ENCODE measurements around the gene QRICH1. TPM values are rescaled to one million over a fixed set of nuclear protein-coding genes. Genes with fewer than 3 reads are reported as not detected.

The QRICH1 gene
- total RNA-seq, 4 donors from 2014 or later, result 35.8 to 65.6 (median 47.1) TPM

DNA sequence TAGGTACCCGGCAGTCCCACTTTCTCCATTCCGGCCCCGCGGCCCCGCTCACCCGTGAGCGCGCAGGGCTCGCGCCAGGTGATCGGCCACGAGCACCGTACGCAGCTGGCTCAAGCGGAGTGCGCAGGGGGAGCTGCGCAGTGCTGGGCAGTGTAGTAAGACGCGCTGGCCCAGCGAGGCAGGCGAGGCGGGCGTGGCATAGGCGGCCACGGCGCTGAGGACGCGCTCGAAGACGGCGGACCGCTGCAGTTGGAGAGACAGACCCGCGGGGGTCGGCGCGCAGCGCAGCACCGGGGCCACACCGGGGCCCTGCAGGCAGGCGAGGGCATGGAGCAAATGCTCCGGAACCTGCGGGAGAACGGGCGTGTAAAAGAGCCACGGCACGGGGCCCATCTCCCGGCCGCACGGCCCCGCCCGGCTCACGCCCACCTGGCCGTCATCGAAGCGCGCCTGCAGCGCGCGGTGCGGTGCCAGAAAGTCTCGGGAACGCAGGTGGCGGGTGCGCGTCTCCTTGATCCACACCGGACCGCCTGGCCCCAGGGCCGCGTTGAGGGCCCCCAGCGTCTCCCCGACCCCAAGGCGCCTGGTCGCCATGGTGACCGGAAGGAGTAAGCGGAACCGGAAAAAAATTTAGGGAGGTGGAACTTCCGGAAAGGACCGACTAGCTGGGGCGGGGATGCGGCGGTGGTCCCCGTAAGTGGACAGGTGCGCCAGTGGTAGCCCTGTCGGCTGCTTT is 75.7 kb downstream of the QRICH1 start, which contains the start of gene DALRD3:
Gene DALRD3 (minus strand): TSS at position 610 of the 736 bp plus-strand sequence. CDS start 16 bp downstream, at position 594.
- Histone ChIP-seq H3K4me3 (peak within 1 kb of the TSS; percentile 88 to 96 (median 90)), H3K27me3 (no peaks in the 10 kb centered on the region), H3K9me3 (no peaks in the 10 kb centered on the region), H3K27ac (peak within 1 kb of the TSS; percentile 78 to 100 (median 84)), H3K4me1 (peaks cover 36 to 48% of the 10 kb centered on the region in 2 donors), H3K36me3 (peaks cover 0 to 29% of the 10 kb centered on the region in 2 donors)
- in situ Hi-C loops (cut with MboI; ENCODE audit: low sequenced_read_pairs in 4 of 4) (no loop called here), intact Hi-C loops (cut with DNase I; ENCODE audit: low total_unique reads) (no loop called here)
- TF ChIP-seq POLR2A (IDR thresholded peaks at IDR 0.05) (peak; percentile 26 to 65), CTCF (IDR thresholded peaks at IDR 0.05 in 4 of 5, conservative IDR thresholded peaks at IDR 0.05 in 1 of 5) (no peak)
- ATAC-seq (no peak), DNase-seq (peak in 1 of 2 donors; percentile 40)

DNA sequence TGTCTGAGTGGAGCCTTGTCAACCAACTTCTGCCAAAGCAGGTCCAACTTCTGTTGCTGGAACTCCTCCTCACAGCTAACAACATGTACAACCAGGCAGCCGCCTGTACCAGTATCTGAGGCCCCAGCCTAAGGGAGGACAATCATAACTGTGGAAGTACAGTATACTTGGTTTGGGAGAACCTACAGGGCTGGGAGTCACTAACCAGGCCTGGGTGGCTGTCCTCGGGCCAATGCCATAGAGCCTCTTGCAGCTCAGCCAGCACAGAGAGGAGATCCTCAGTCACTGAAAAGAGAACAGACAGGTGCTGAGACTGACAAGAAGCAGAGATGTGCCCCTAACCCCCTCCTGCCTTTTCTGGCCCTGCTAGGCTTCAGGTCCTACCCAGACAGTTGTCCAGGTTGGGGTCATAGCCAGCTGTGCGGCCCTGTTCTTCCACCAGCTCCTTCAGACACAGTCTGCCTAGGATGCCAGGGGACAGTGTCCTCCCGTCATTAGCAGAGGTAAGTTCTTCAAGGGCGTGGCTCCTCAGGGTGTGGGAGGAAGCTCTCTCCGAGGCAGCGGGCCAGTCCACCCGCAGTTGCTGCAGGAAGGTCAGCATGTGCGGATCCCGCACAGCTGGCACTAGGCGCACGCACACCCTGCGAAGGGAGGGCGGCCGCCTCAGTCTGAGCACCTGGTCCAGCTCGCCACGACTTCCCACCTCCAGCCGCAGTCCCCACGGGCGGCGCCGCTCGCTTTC is 76.5 kb downstream of the QRICH1 start:
- TF ChIP-seq POLR2A (IDR thresholded peaks at IDR 0.05) (no peak), CTCF (IDR thresholded peaks at IDR 0.05 in 4 of 5, conservative IDR thresholded peaks at IDR 0.05 in 1 of 5) (no peak)
- Histone ChIP-seq H3K27me3 (no peaks in the 10 kb centered on the region), H3K36me3 (peaks cover 0 to 28% of the 10 kb centered on the region in 2 donors), H3K27ac (peak overlapping the region; percentile 78 to 87 (median 82)), H3K4me1 (peaks cover 34 to 48% of the 10 kb centered on the region in 2 donors), H3K9me3 (no peaks in the 10 kb centered on the region), H3K4me3 (peak overlapping the region; percentile 88 to 96 (median 90))
- intact Hi-C loops (cut with DNase I; ENCODE audit: low total_unique reads), result no loop called here
- no peak for DNase-seq
- no peak for ATAC-seq
- in situ Hi-C loops (cut with MboI; ENCODE audit: low sequenced_read_pairs in 4 of 4), result no loop called here

DNA sequence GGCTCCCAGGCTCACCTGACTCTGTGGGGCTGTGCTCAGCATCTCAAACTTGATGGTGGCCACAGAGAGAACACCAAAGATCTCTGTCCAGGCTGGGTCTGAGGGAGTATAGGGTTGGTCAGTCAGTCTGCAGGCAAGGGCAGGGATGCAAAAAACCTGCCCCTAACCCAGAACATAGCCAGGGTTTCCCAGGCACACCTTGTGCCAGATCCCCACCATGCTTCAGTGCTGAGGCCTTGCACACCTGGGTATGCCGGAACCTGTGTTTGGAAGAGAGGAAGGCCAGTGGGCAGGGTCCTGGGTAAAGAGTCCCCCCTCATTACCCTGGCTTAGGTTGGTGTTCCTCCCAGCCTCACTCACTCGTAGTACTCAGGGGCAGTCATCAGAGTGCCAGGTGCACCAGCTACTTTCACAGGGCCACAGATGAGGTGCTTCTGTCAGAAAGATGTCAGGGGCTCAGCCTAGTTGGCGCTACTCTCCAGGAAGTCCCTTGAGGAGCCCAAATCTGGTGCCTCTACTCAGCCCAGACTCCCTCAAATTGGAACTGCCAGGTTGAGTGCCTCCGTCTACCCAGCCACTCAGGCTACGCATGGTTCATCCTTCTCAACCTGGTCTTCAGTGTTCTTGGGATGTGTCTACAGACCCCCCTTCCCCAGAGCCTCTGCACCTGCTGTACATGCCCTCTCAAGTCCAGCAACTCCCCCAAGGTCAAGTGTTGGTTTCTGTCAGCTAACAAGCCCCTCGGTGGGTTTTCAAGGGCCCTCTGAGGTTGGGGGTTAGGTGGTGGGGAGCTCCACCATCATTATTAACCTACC is 77.2 kb downstream of the QRICH1 start:
- peak overlapping the region in 1 of 4 donors; percentile 84 for H3K27ac ChIP-seq
- ATAC-seq (no peak), DNase-seq (no peak)
- intact Hi-C loops (cut with DNase I; ENCODE audit: low total_unique reads), result no loop called here
- H3K36me3 ChIP-seq, result peaks cover 0 to 28% of the 10 kb centered on the region in 2 donors
- TF ChIP-seq POLR2A (IDR thresholded peaks at IDR 0.05) (no peak), CTCF (IDR thresholded peaks at IDR 0.05 in 4 of 5, conservative IDR thresholded peaks at IDR 0.05 in 1 of 5) (no peak)
- in situ Hi-C loops (cut with MboI; ENCODE audit: low sequenced_read_pairs in 4 of 4), result no loop called here
- H3K27me3 ChIP-seq, result no peaks in the 10 kb centered on the region
- H3K4me3 ChIP-seq, result no peak overlapping the region
- H3K9me3 ChIP-seq, result no peaks in the 10 kb centered on the region
- H3K4me1 ChIP-seq, result peaks cover 42 to 54% of the 10 kb centered on the region in 2 donors

GRCh38 chr3:49015765-49016164 is 78.1 kb downstream of the QRICH1 start:
- Histone ChIP-seq H3K4me1 (peaks cover 43 to 53% of the 10 kb centered on the region in 2 donors), H3K27ac (no peak overlapping the region), H3K27me3 (no peaks in the 10 kb centered on the region), H3K9me3 (no peaks in the 10 kb centered on the region), H3K36me3 (peaks cover 0 to 28% of the 10 kb centered on the region in 2 donors), H3K4me3 (no peak overlapping the region)
- in situ Hi-C loops (cut with MboI; ENCODE audit: low sequenced_read_pairs in 4 of 4), result no loop called here
- DNase-seq (no peak), ATAC-seq (no peak)
- intact Hi-C loops (cut with DNase I; ENCODE audit: low total_unique reads), result no loop called here
- TF ChIP-seq CTCF (IDR thresholded peaks at IDR 0.05 in 4 of 5, conservative IDR thresholded peaks at IDR 0.05 in 1 of 5) (no peak), POLR2A (IDR thresholded peaks at IDR 0.05) (no peak)

Data from gastrocnemius medialis (tissue), 4 donors.